Mammary epithelial cell (primary cell): ENCODE measurements around the gene RFX1.

Experiments
- EZH2 ChIP-seq: IDR thresholded peaks from 2 replicates; pipeline ENCODE4 v1.6.1; 2012; ENCODE audit warnings: low read length, inconsistent platforms, borderline replicate concordance
- TF ChIP-seq, protein P1 (sequence below), 2 donors: IDR thresholded peaks in 1 of 2; conservative IDR thresholded peaks in 1 of 2; 2 replicates each; pipeline ENCODE4 v1.5.1; 2011 to 2012; ENCODE audit warnings: inconsistent platforms in 2 of 2, low read length in 2 of 2, mild to moderate bottlenecking in 2 of 2, control low read depth in 1 of 2, low read depth in 1 of 2; ENCODE audit not compliant: insufficient read depth in 1 of 2; ENCODE audit errors: extremely low read depth in 1 of 2

DNA sequence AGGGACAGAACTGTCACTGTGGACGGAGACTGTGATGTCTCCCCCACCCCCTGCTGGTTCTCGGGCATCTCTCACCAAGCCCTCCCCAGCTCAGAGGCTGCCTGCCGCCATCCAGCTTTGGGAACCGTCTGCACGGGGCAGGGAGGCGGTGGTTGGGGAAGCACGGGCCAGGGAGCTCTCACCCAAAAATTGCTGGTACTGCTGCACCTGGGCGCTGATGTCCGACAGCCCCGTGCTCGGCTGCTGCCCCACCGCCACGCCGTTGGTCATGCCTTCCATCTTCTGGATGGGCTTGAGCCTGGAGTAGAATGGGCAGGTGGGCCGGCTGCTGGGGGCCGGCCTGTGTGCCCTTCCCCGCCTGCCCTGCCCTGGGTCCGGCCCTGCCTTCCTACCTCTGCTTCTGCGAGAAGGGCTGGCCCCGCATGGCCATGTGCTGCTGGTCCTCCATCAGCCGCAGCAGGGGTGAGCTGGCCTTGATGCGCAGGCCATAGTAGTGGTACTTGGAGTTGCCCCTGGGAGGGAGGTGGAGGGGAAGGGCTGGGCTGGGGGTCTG, 37.7 kb downstream of the RFX1 start:
- no peak for TF ChIP-seq EZH2
- TF ChIP-seq, protein P1, sequence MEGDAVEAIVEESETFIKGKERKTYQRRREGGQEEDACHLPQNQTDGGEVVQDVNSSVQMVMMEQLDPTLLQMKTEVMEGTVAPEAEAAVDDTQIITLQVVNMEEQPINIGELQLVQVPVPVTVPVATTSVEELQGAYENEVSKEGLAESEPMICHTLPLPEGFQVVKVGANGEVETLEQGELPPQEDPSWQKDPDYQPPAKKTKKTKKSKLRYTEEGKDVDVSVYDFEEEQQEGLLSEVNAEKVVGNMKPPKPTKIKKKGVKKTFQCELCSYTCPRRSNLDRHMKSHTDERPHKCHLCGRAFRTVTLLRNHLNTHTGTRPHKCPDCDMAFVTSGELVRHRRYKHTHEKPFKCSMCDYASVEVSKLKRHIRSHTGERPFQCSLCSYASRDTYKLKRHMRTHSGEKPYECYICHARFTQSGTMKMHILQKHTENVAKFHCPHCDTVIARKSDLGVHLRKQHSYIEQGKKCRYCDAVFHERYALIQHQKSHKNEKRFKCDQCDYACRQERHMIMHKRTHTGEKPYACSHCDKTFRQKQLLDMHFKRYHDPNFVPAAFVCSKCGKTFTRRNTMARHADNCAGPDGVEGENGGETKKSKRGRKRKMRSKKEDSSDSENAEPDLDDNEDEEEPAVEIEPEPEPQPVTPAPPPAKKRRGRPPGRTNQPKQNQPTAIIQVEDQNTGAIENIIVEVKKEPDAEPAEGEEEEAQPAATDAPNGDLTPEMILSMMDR (conservative IDR thresholded peaks at IDR 0.05 in 1 of 2, IDR thresholded peaks at IDR 0.05 in 1 of 2; ENCODE audit: extremely low read depth in 1 of 2, insufficient read depth in 1 of 2, low read depth in 1 of 2, low read length in 2 of 2): no peak
